Testis (tissue), 3 donors: ENCODE measurements around the gene DDX23. TPM values are rescaled to one million over a fixed set of nuclear protein-coding genes. Genes with fewer than 3 reads are reported as not detected.

Experiments
- DNase-seq: peaks from one replicate; pipeline ENCODE4 v3.0.0-alpha.2; 2019
- H3K27ac ChIP-seq, 2 donors: fragments of 200-600 bp; sonication (generic); one replicate each; pipeline ENCODE4 v1.5.1; 2019
- H3K27me3 ChIP-seq: fragments of 200-600 bp; sonication (generic); one replicate; pipeline ENCODE4 v1.5.1; 2019
- H3K36me3 ChIP-seq: fragments of 200-600 bp; sonication (generic); one replicate; pipeline ENCODE4 v1.5.1; 2017; ENCODE audit warnings: low read depth; ENCODE audit errors: missing control alignments
- H3K4me1 ChIP-seq: fragments of 200-600 bp; sonication (generic); one replicate; pipeline ENCODE4 v1.5.1; 2019
- H3K4me3 ChIP-seq, 2 donors: fragments of 200-600 bp; sonication (generic); one replicate each; pipeline ENCODE4 v1.5.1; 2017 to 2019
- H3K9me3 ChIP-seq: fragments of 200-600 bp; sonication (generic); one replicate; pipeline ENCODE4 v1.5.1; 2017
- CTCF ChIP-seq, 3 experiments: fragments of 450-650 bp in 2 of 3; fragments of 200-600 bp in 1 of 3; sonication (generic) in 1 of 3; IDR thresholded peaks; one replicate each; pipeline ENCODE4 v1.5.1; 2016 to 2019; ENCODE audit warnings: antibody characterized with exemption in 3 of 3, mild to moderate bottlenecking in 2 of 3, moderate library complexity in 1 of 3
- POLR2A ChIP-seq: fragments of 450-650 bp; IDR thresholded peaks from one replicate; pipeline ENCODE4 v1.6.1; 2017; ENCODE audit warnings: antibody characterized with exemption, mild to moderate bottlenecking, moderate library complexity
- WGBS, 2 donors: methylation state at CpG; one replicate each; pipeline ENCODE4 v1.1.5; 2018; 5-methylcytosine and 5-hydroxymethylcytosine counted together
- intact Hi-C: fragments of 100-400 bp; cut with DNase I; formaldehyde crosslinking; loops from one replicate; pipeline ENCODE4 v1.15.1; 2023; ENCODE audit warnings: low total_unique reads
- polyA plus RNA-seq: library from polyadenylated mRNA; stranded (reverse); fragments of 350-450 nt; fragmentation: Illumina TruSeq; extraction: RNeasy Lipid Tissue Mini Kit (QIAGEN cat#74804); gene quantifications from one replicate; pipeline ENCODE4 v1.2.3, GENCODE V29; 2014; ENCODE audit warnings: low read depth, low replicate concordance; ENCODE audit not compliant: insufficient read depth
- total RNA-seq, 2 donors: library from RNA; depleted of rRNA; stranded (reverse); fragments of >200 nt; gene quantifications; one replicate each; pipeline ENCODE4 v1.2.3, GENCODE V29; 2016

The DDX23 gene
- total and polyA plus RNA-seq, 3 donors from 2014 or later = 69.4 to 96.1 (median 85.0) TPM

- no peaks in the 10 kb centered on the region for H3K36me3 ChIP-seq
- intact Hi-C loops = no loop called here
- DNase-seq = no peak
- no peaks in the 10 kb centered on the region for H3K27me3 ChIP-seq
- no peaks in the 10 kb centered on the region for H3K9me3 ChIP-seq
- peak overlapping the region; percentile 71 to 77 for H3K4me3 ChIP-seq
- 0 to 1% methylated on average over 14 to 25 of the region's 25 CpGs for WGBS, 2 donors
- TF ChIP-seq POLR2A = no peak
- H3K4me1 ChIP-seq = peaks cover 21% of the 10 kb centered on the region
- peak overlapping the region; percentile 60 to 79 for H3K27ac ChIP-seq
These were observed 63.5 kb downstream of the DDX23 start for GRCh38 chr12:48788524-48788853.

GRCh38 chr12:48787791-48788523, 64.0 kb downstream of the DDX23 start:
- Histone ChIP-seq H3K27ac (peak overlapping the region; percentile 60 to 79), H3K4me3 (peak overlapping the region; percentile 71 to 77), H3K27me3 (no peaks in the 10 kb centered on the region), H3K4me1 (peaks cover 21% of the 10 kb centered on the region), H3K36me3 (no peaks in the 10 kb centered on the region), H3K9me3 (no peaks in the 10 kb centered on the region)
- no peak for DNase-seq
- intact Hi-C loops = no loop called here
- TF ChIP-seq CTCF (IDR thresholded peaks at IDR 0.05) (no peak), POLR2A (no peak)
- 7 to 12% methylated on average over 11 of the region's 11 CpGs for WGBS, 2 donors

- Histone ChIP-seq H3K36me3 (no peaks in the 10 kb centered on the region), H3K9me3 (no peaks in the 10 kb centered on the region), H3K27me3 (no peaks in the 10 kb centered on the region), H3K4me1 (peaks cover 21% of the 10 kb centered on the region), H3K4me3 (no peak overlapping the region), H3K27ac (peak overlapping the region; percentile 4 to 79)
- intact Hi-C loops = no loop called here
- WGBS, 2 donors = 40 to 47% methylated on average over 7 of the region's 7 CpGs
- no peak for TF ChIP-seq POLR2A
- no peak for TF ChIP-seq CTCF (IDR thresholded peaks at IDR 0.05)
- DNase-seq = no peak
These were observed 65.1 kb downstream of the DDX23 start for GRCh38 chr12:48786591-48787544.

GRCh38 chr12:48783432-48783831, 68.5 kb downstream of the DDX23 start:
- Histone ChIP-seq H3K4me3 (no peak overlapping the region), H3K36me3 (no peaks in the 10 kb centered on the region), H3K4me1 (peaks cover 28% of the 10 kb centered on the region), H3K27ac (no peak overlapping the region), H3K27me3 (no peaks in the 10 kb centered on the region), H3K9me3 (no peaks in the 10 kb centered on the region)
- WGBS, 2 donors = 92 to 94% methylated on average over 4 of the region's 4 CpGs
- TF ChIP-seq POLR2A (no peak), CTCF (IDR thresholded peaks at IDR 0.05) (no peak)
- intact Hi-C loops = no loop called here
- no peak for DNase-seq
